Non-pigmented ciliary epithelial cell (primary cell): Measurements from ENCODE around the gene COTL1.

Experiments used
- DNase-seq: peaks from one replicate; pipeline ENCODE4 v3.0.0-alpha.2; 2010; ENCODE audit warnings: low read depth

COTL1 gene

GRCh38 chr16:84548971-84549844 is 68.7 kb downstream of the COTL1 start:
- no peak for DNase-seq

GRCh38 chr16:84548508-84548907 is 69.4 kb downstream of the COTL1 start:
- DNase-seq, result no peak

GRCh38 chr16:84547546-84548061 is 70.3 kb downstream of the COTL1 start:
- DNase-seq, result no peak

- no peak for DNase-seq
These were observed 71.0 kb downstream of the COTL1 start for GRCh38 chr16:84546669-84547545.

- DNase-seq, result no peak
These were observed 72.7 kb downstream of the COTL1 start for GRCh38 chr16:84545114-84545737.

- no peak for DNase-seq
These were observed 73.7 kb downstream of the COTL1 start for GRCh38 chr16:84544031-84544773.

GRCh38 chr16:84543253-84543652 is 74.6 kb downstream of the COTL1 start:
- no peak for DNase-seq

GRCh38 chr16:84541999-84542817 is 75.7 kb downstream of the COTL1 start:
- no peak for DNase-seq

- DNase-seq, result no peak
These were observed 77.7 kb downstream of the COTL1 start for GRCh38 chr16:84540194-84540593.

- DNase-seq, result no peak
These were observed 79.5 kb downstream of the COTL1 start for GRCh38 chr16:84538222-84538840.

GRCh38 chr16:84537491-84538151 is 80.3 kb downstream of the COTL1 start:
- no peak for DNase-seq

- no peak for DNase-seq
These were observed 82.0 kb downstream of the COTL1 start for GRCh38 chr16:84535851-84536250.

GRCh38 chr16:84535408-84535807 is 82.5 kb downstream of the COTL1 start:
- no peak for DNase-seq

- DNase-seq, result no peak
These were observed 83.1 kb downstream of the COTL1 start for GRCh38 chr16:84534815-84535214.

GRCh38 chr16:84532855-84533486 is 84.9 kb downstream of the COTL1 start:
- DNase-seq, result no peak

GRCh38 chr16:84532291-84532724 is 85.6 kb downstream of the COTL1 start:
- DNase-seq, result peak; percentile 82

GRCh38 chr16:84531671-84532111 is 86.2 kb downstream of the COTL1 start:
- DNase-seq, result no peak

- DNase-seq, result no peak
These were observed 87.3 kb downstream of the COTL1 start for GRCh38 chr16:84530590-84530989.

GRCh38 chr16:84529607-84530006 is 88.3 kb downstream of the COTL1 start:
- DNase-seq, result no peak
